ENCODE results near the gene EFHC1. TPM values are rescaled to one million over a fixed set of nuclear protein-coding genes. Genes with fewer than 3 reads are reported as not detected.

Gene EFHC1
- total RNA-seq, 1 donor from 2014 or later = 25.6 TPM

DNA sequence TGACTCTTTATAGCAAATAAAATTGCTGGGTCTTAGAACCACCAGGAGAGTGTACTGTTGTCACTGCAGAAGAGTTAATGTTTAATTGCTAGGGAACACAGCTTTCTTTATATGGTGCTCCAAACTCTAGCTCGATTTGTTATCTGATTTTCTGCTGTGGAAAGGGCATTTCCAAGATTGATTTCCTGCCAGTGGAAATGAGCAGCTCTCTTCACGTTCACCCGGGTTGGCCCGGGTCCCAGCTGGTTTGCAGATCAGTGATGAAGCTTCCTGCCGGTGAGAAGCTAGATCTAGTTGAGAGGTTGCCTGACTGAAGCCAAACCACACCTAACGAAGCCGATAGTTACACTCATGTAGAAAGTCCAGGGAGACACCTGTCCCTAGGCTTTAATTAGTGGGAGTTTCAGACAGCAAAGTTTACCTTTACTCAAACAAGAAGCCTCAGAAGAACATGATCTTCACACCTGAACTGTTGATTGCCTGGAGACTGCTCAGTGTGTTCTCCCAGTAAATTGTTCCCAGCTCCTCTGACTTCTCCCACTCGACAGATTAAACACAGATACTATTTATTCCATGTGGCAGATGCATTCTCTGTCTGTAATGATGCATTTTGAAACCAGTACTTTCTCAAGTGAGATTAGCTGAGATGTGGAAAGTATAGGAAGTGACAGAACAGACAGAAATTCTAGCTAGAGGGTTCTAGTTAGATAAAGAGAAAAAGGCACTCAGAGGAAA, 30.3 kb upstream of the EFHC1 start:
- DNase-seq = no peak
- TF ChIP-seq, protein P1, sequence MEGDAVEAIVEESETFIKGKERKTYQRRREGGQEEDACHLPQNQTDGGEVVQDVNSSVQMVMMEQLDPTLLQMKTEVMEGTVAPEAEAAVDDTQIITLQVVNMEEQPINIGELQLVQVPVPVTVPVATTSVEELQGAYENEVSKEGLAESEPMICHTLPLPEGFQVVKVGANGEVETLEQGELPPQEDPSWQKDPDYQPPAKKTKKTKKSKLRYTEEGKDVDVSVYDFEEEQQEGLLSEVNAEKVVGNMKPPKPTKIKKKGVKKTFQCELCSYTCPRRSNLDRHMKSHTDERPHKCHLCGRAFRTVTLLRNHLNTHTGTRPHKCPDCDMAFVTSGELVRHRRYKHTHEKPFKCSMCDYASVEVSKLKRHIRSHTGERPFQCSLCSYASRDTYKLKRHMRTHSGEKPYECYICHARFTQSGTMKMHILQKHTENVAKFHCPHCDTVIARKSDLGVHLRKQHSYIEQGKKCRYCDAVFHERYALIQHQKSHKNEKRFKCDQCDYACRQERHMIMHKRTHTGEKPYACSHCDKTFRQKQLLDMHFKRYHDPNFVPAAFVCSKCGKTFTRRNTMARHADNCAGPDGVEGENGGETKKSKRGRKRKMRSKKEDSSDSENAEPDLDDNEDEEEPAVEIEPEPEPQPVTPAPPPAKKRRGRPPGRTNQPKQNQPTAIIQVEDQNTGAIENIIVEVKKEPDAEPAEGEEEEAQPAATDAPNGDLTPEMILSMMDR (IDR thresholded peaks at IDR 0.05; ENCODE audit: partially characterized antibody, unreplicated experiment) = no peak
- Mint-ChIP-seq H3K9me3 (ENCODE audit: unreplicated experiment) (no peaks in the 10 kb centered on the region), H3K36me3 (ENCODE audit: unreplicated experiment) (no peaks in the 10 kb centered on the region), H3K27me3 (ENCODE audit: unreplicated experiment) (no peaks in the 10 kb centered on the region), H3K4me3 (ENCODE audit: unreplicated experiment) (no peak overlapping the region), H3K27ac (ENCODE audit: unreplicated experiment) (no peak overlapping the region), H3K4me1 (ENCODE audit: low read depth, unreplicated experiment) (no peaks in the 10 kb centered on the region)

DNA sequence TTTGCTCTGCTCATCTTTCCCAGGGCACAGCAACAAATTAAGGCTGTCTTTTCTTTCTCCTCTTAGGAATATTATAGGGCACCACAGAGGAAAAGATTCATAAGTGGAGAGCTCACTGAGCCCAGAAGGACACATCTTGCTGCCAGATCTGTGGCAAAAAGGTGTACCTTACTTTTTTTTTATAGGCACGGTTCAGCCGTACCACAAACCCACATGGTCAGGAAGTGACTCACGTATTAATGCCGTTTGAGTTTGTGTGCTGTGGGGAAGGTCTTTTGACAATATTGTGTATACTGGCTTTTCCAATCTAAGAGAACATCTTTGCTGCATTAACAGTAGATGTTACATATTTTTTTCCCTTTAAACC, 29.8 kb upstream of the EFHC1 start:
- no peaks in the 10 kb centered on the region for H3K36me3 Mint-ChIP-seq (ENCODE audit: unreplicated experiment)
- TF ChIP-seq, protein P1 (IDR thresholded peaks at IDR 0.05; ENCODE audit: partially characterized antibody, unreplicated experiment) = no peak
- no peaks in the 10 kb centered on the region for H3K9me3 Mint-ChIP-seq (ENCODE audit: unreplicated experiment)
- no peak overlapping the region for H3K27ac Mint-ChIP-seq (ENCODE audit: unreplicated experiment)
- no peak overlapping the region for H3K4me3 Mint-ChIP-seq (ENCODE audit: unreplicated experiment)
- no peaks in the 10 kb centered on the region for H3K27me3 Mint-ChIP-seq (ENCODE audit: unreplicated experiment)
- no peaks in the 10 kb centered on the region for H3K4me1 Mint-ChIP-seq (ENCODE audit: low read depth, unreplicated experiment)
- no peak for DNase-seq

DNA sequence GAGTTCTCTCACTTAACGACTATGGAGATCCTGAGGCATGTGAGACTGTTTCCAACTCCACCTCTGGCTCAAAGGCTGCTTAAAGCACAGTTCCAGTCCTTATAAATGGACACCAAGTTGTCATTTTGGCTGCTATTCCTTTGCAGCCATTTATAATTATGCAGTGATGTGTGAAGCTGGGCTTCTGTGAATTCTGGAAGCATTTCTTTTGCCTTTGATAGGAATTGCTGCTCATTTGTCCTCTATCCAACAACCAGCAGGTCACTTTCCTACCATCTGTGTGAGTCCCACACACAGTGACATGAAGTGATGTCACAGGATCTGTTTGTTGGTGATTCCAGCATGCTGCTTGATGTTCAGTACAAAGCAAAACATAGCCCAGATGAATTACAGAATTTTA, 28.5 kb upstream of the EFHC1 start:
- no peak for DNase-seq
- no peak overlapping the region for H3K27ac Mint-ChIP-seq (ENCODE audit: unreplicated experiment)
- no peaks in the 10 kb centered on the region for H3K9me3 Mint-ChIP-seq (ENCODE audit: unreplicated experiment)
- H3K4me1 Mint-ChIP-seq (ENCODE audit: low read depth, unreplicated experiment) = no peaks in the 10 kb centered on the region
- H3K36me3 Mint-ChIP-seq (ENCODE audit: unreplicated experiment) = no peaks in the 10 kb centered on the region
- TF ChIP-seq, protein P1 (IDR thresholded peaks at IDR 0.05; ENCODE audit: partially characterized antibody, unreplicated experiment) = no peak
- no peak overlapping the region for H3K4me3 Mint-ChIP-seq (ENCODE audit: unreplicated experiment)
- H3K27me3 Mint-ChIP-seq (ENCODE audit: unreplicated experiment) = no peaks in the 10 kb centered on the region

DNA sequence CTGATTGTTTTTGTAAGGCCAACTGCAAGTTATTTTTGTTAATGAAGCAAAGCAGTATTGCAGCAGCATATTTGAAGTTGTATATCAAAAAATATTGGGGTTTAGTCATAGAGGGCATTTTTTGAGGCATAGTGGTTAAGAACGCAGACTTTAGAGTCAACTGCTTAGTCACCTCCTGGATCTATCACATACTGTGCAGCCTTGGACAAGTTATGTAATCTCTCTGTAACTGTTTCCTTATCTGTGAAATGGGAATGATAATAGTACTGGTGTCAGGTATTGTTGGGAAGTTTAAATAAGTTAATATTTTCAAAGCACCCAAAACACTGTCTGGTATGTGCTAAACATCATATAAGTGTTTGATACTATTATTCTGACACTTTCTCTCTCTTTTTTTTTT, 27.2 kb upstream of the EFHC1 start:
- Mint-ChIP-seq H3K4me3 (ENCODE audit: unreplicated experiment) (no peak overlapping the region), H3K4me1 (ENCODE audit: low read depth, unreplicated experiment) (no peaks in the 10 kb centered on the region), H3K27me3 (ENCODE audit: unreplicated experiment) (no peaks in the 10 kb centered on the region)

DNA sequence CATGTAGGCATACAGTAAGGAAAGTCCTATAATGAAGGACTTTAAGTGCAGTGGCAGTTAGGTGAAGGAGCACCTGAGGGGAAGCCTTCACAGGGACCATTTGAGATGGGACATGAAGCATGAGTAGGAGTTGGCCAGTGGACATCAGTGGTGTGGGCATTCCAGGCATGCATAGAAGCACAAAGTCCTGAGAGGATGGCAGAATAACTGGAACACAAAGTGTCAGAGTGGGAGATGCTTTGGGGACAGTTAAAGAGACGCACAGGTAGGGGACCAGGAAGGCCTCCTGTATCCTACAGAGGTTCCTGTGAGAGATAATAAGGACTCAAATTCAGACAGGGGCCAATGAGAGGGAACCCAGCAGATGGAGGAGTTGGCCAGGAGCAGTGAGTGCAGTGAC, 26.4 kb upstream of the EFHC1 start:
- H3K27me3 Mint-ChIP-seq (ENCODE audit: unreplicated experiment) = no peaks in the 10 kb centered on the region
- no peak overlapping the region for H3K27ac Mint-ChIP-seq (ENCODE audit: unreplicated experiment)
- TF ChIP-seq, protein P1 (IDR thresholded peaks at IDR 0.05; ENCODE audit: partially characterized antibody, unreplicated experiment) = no peak
- H3K9me3 Mint-ChIP-seq (ENCODE audit: unreplicated experiment) = no peaks in the 10 kb centered on the region
- no peaks in the 10 kb centered on the region for H3K4me1 Mint-ChIP-seq (ENCODE audit: low read depth, unreplicated experiment)
- no peaks in the 10 kb centered on the region for H3K36me3 Mint-ChIP-seq (ENCODE audit: unreplicated experiment)
- no peak for DNase-seq
- no peak overlapping the region for H3K4me3 Mint-ChIP-seq (ENCODE audit: unreplicated experiment)

More for the DNA sequence above, 27.2 kb upstream of the EFHC1 start:
- no peak overlapping the region for H3K27ac Mint-ChIP-seq (ENCODE audit: unreplicated experiment)
- no peak for DNase-seq
- H3K9me3 Mint-ChIP-seq (ENCODE audit: unreplicated experiment) = no peaks in the 10 kb centered on the region
- TF ChIP-seq, protein P1 (IDR thresholded peaks at IDR 0.05; ENCODE audit: partially characterized antibody, unreplicated experiment) = no peak
- no peaks in the 10 kb centered on the region for H3K36me3 Mint-ChIP-seq (ENCODE audit: unreplicated experiment)

Measured in glutamatergic neuron (in vitro differentiated cells).